Esophagus (tissue), 2 donors: ENCODE data around the gene HTR3E. TPM values are rescaled to one million over a fixed set of nuclear protein-coding genes. Genes with fewer than 3 reads are reported as not detected.
"Not testable (repeated sequence)": the region's sequence is repeated elsewhere in the genome, so short reads cannot be mapped to it uniquely, and the experiment has no call there.

ENCODE experiments used
- H3K27ac ChIP-seq, 2 donors: one replicate each; pipeline ENCODE4 v1.5.1; 2013; ENCODE audit warnings: low read depth in 2 of 2, mild to moderate bottlenecking in 2 of 2, inconsistent platforms in 1 of 2, low read length in 1 of 2, moderate library complexity in 1 of 2
- H3K27me3 ChIP-seq, 2 donors: one replicate each; pipeline ENCODE4 v1.6.1; 2013; ENCODE audit warnings: low read length in 2 of 2, control low read depth in 1 of 2, mild to moderate bottlenecking in 1 of 2; ENCODE audit not compliant: insufficient read depth in 2 of 2, control insufficient read depth in 1 of 2
- H3K36me3 ChIP-seq, 2 donors: one replicate each; pipeline ENCODE4 v1.6.1; 2013; ENCODE audit warnings: low read length in 1 of 2; ENCODE audit not compliant: control insufficient read depth in 2 of 2, insufficient read depth in 2 of 2
- H3K4me1 ChIP-seq, 2 donors: one replicate each; pipeline ENCODE4 v1.6.1; 2013; ENCODE audit warnings: low read length in 1 of 2; ENCODE audit not compliant: control insufficient read depth in 2 of 2, insufficient read depth in 2 of 2
- H3K4me3 ChIP-seq, 2 donors: one replicate each; pipeline ENCODE4 v1.5.1; 2013; ENCODE audit warnings: low read length in 2 of 2, mild to moderate bottlenecking in 2 of 2, low read depth in 1 of 2, moderate library complexity in 1 of 2
- H3K9me3 ChIP-seq, 2 donors: one replicate each; pipeline ENCODE4 v1.6.1; 2013; ENCODE audit warnings: mild to moderate bottlenecking in 2 of 2, low read depth in 1 of 2, low read length in 1 of 2, moderate library complexity in 1 of 2; ENCODE audit not compliant: control insufficient read depth in 2 of 2, insufficient read depth in 1 of 2
- WGBS, 2 donors: extraction: QIAGEN DNeasy Blood & Tissue Kit; methylation state at CpG; one replicate each; pipeline ENCODE4 v1.1.7; 2013; 5-methylcytosine and 5-hydroxymethylcytosine counted together
- polyA plus RNA-seq, 2 donors: library from polyadenylated mRNA; stranded (reverse); fragments of 200-250 nt; gene quantifications; one replicate each; pipeline ENCODE4 v1.2.3, GENCODE V29; 2013
- donor health status: healthy with polysubstance abuse.
- donor health status: Bipolar disorder and iron deficiency.

The HTR3E gene
- polyA plus RNA-seq, result not detected

- 94 to 95% methylated on average over 7 of the region's 7 CpGs for WGBS, 2 donors
- Histone ChIP-seq H3K27me3 (peaks cover 0 to 4% of the 10 kb centered on the region in 2 donors), H3K9me3 (peaks cover 0 to 5% of the 10 kb centered on the region in 2 donors), H3K36me3 (no peaks in the 10 kb centered on the region), H3K4me1 (no peaks in the 10 kb centered on the region), H3K27ac (no peak within 1 kb of the TSS), H3K4me3 (no peak within 1 kb of the TSS)
Observed at GRCh38 chr3:184096811-184097383, at the start of gene HTR3E. HTR3E (plus strand) TSS chr3:184097064; CDS start chr3:184097530, 466 bp downstream.

GRCh38 chr3:184050217-184050847, 46.5 kb upstream of the HTR3E start:
- peaks cover 0 to 2% of the 10 kb centered on the region in 2 donors for H3K27me3 ChIP-seq
- no peak overlapping the region for H3K4me3 ChIP-seq
- 82 to 84% methylated on average over 7 of the region's 7 CpGs for WGBS, 2 donors
- H3K9me3 ChIP-seq, result no peaks in the 10 kb centered on the region
- H3K36me3 ChIP-seq, result no peaks in the 10 kb centered on the region
- no peaks in the 10 kb centered on the region for H3K4me1 ChIP-seq
- H3K27ac ChIP-seq, result no peak overlapping the region

DNA sequence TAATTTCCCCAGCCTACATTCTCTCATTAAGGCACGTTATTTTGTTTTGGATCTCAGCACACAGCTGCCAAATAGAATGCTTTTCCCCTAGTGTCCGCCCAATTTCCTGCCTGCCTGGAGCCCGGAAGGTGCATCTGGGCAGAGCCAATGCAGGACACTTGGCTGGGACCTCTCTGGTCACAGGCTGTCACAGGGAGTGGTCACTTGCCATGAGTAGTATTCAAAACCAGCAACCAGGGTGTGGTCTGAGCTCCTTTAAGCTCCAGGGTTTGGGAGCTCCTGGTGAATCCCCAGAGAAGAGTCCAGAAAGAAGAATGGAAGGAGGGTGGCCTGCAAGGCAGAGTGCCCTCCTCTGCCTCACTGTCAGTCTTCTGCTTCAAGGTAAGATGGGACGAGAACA, 44.1 kb upstream of the HTR3E start, which contains the start of gene HTR3C:
HTR3C (plus strand) TSS at position 281 of the 400 bp plus-strand sequence; CDS start at position 315, 34 bp downstream.
- Histone ChIP-seq H3K9me3 (no peaks in the 10 kb centered on the region), H3K27ac (no peak within 1 kb of the TSS), H3K36me3 (no peaks in the 10 kb centered on the region), H3K4me1 (no peaks in the 10 kb centered on the region), H3K27me3 (peaks cover 0 to 2% of the 10 kb centered on the region in 2 donors), H3K4me3 (no peak within 1 kb of the TSS)
- WGBS, 2 donors, result 75 to 79% methylated on average over 4 of the region's 4 CpGs

GRCh38 chr3:184058029-184058428, 38.8 kb upstream of the HTR3E start:
- H3K9me3 ChIP-seq, result no peaks in the 10 kb centered on the region
- peaks cover 0 to 2% of the 10 kb centered on the region in 2 donors for H3K27me3 ChIP-seq
- no peak overlapping the region for H3K4me3 ChIP-seq
- no peaks in the 10 kb centered on the region for H3K36me3 ChIP-seq
- H3K4me1 ChIP-seq, result no peaks in the 10 kb centered on the region
- no peak overlapping the region for H3K27ac ChIP-seq
- 48 to 54% methylated on average over 9 of the region's 9 CpGs for WGBS, 2 donors

DNA sequence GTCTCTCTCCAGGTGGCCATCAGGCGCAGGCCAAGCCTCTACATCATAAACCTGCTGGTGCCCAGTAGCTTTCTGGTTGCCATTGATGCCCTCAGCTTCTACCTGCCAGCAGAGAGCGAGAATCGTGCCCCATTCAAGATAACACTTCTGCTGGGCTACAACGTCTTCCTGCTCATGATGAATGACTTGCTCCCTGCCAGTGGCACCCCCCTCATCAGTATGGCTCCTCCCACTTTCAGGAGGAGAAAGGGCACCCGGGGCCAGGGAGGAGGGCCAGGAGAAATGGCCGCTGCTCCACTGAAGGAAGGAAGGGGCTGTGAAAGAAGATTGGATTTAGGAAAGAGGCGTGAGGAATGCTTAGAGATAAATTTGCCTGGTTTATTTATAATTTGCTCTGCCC, 37.4 kb upstream of the HTR3E start:
- H3K27me3 ChIP-seq, result no peaks in the 10 kb centered on the region
- 49 to 59% methylated on average over 7 of the region's 7 CpGs for WGBS, 2 donors

DNA sequence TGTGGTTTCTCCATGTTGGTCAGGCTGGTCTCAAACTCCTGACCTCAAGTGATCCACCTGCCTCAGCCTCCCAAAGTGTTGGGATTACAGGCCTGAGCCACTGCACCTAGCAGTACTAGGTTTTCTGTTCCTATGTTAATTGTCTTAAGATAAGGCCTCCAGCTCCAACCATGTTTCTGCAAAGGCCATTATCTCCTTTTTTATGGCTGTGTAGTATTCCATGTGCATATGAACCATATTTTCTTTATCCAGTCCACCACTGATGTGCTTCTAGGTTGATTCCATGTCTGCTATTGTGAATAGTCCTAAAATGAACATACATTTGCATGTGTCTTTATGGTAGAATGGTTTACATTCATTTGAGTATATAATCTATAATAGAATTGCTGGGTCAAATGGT, 34.2 kb upstream of the HTR3E start:
- Histone ChIP-seq H3K4me3 (no peak overlapping the region), H3K27ac (no peak overlapping the region), H3K27me3 (no peaks in the 10 kb centered on the region), H3K4me1 (no peaks in the 10 kb centered on the region), H3K9me3 (no peaks in the 10 kb centered on the region), H3K36me3 (no peaks in the 10 kb centered on the region)

More for the DNA sequence above, 37.4 kb upstream of the HTR3E start:
- Histone ChIP-seq H3K4me3 (no peak overlapping the region), H3K27ac (no peak overlapping the region), H3K36me3 (no peaks in the 10 kb centered on the region), H3K9me3 (no peaks in the 10 kb centered on the region), H3K4me1 (no peaks in the 10 kb centered on the region)

- H3K36me3 ChIP-seq, result no peaks in the 10 kb centered on the region
- H3K4me3 ChIP-seq, result no peak overlapping the region
- no peak overlapping the region for H3K27ac ChIP-seq
- no peaks in the 10 kb centered on the region for H3K9me3 ChIP-seq
- no peaks in the 10 kb centered on the region for H3K27me3 ChIP-seq
- WGBS, 2 donors, result 86 to 93% methylated on average over 2 of the region's 2 CpGs
- no peaks in the 10 kb centered on the region for H3K4me1 ChIP-seq
Observed at GRCh38 chr3:184066211-184066610, 30.7 kb upstream of the HTR3E start.

GRCh38 chr3:184067573-184068055, 29.2 kb upstream of the HTR3E start:
- no peaks in the 10 kb centered on the region for H3K4me1 ChIP-seq
- no peak overlapping the region for H3K27ac ChIP-seq
- H3K36me3 ChIP-seq, result no peaks in the 10 kb centered on the region
- 74 to 77% methylated on average over 6 of the region's 6 CpGs for WGBS, 2 donors
- H3K4me3 ChIP-seq, result no peak overlapping the region
- H3K9me3 ChIP-seq, result no peaks in the 10 kb centered on the region
- no peaks in the 10 kb centered on the region for H3K27me3 ChIP-seq

- Histone ChIP-seq H3K9me3 (no peaks in the 10 kb centered on the region), H3K36me3 (no peaks in the 10 kb centered on the region), H3K27me3 (no peaks in the 10 kb centered on the region), H3K4me1 (no peaks in the 10 kb centered on the region), H3K27ac (no peak overlapping the region), H3K4me3 (no peak overlapping the region)
- 91 to 93% methylated on average over 5 of the region's 5 CpGs for WGBS, 2 donors
Observed at GRCh38 chr3:184068344-184068743, 28.5 kb upstream of the HTR3E start.

- H3K27ac ChIP-seq, H3K4me3 ChIP-seq, H3K4me1 ChIP-seq, H3K9me3 ChIP-seq, H3K27me3 ChIP-seq, H3K36me3 ChIP-seq: not testable (repeated sequence)
- 91 to 94% methylated on average over 7 of the region's 7 CpGs for WGBS, 2 donors
Observed at GRCh38 chr3:184071142-184071541, 25.7 kb upstream of the HTR3E start.
